ENCODE measurements around the gene BCL2L12.

Gene BCL2L12

DNA sequence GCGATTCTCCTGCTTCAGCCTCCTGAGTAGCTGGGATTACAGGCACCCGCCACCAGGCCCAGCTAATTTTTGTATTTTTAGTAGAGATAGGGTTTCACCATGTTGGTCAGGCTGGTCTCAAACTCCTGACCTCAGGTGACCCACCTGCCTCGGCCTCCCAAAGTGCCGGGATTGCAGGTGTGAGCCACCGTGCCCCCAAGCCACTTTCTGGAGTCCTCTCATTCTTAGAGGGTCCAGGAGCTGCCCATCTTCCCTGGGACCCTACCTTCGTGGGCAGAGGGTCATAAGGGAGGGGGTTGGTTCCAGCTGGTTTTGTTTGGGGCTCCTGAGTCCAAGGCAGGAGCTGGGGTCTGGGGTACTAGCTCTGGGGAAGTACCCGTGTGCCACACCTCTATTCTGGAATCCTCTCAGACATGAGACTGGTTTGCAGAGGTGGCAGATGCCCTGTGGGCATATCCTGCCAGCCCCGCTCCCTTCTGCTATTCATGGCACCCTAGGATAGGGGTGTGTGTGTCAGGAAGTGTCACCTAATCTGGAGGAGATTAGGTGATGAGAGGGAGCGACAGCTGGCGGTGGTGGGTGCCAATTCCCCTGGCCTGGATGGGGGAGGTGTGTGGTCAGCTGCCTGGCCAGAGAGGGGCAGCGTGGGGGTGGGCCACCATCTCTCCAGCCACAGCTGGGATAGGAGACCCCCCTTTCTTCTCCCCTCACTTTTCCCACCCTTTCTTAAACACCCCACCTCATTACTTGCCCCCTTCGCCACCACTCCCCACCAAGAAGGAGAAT, 13.4 kb downstream of the BCL2L12 start:
- no peak for DNase-seq
- intact Hi-C loops (cut with DNase I): no loop called here

DNA sequence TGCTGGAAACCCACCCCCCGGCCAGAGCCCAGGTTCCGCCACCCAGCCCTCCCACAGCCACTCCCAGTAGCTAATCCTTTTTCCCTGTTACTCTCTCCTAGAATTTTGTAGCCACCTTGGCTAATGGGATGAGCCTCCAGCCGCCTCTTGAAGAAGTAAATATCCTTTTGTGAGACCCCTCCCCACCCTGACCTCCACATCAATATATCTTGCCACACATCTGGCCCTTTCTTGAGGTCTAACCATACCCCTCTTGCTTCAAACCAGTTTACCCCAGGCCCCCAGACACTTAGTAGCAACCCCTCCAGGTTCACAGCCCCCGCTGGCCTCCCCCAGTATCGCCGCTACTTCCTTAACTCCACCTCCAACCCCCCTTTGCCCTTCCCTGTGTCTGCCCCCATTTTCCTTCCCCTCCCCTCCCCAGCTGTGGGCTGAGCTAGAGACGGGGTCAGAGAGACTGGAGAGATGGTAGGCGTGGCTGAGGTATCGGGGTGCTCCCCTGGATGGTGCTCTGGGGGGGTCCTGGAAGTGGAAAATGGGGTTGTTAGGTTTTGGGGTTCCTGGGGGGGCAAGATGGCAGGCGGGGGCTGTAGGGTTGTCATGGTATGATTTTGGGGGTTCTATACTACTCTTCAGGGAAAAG, 14.2 kb downstream of the BCL2L12 start:
- intact Hi-C loops (cut with DNase I): no loop called here
- no peak for DNase-seq

DNA sequence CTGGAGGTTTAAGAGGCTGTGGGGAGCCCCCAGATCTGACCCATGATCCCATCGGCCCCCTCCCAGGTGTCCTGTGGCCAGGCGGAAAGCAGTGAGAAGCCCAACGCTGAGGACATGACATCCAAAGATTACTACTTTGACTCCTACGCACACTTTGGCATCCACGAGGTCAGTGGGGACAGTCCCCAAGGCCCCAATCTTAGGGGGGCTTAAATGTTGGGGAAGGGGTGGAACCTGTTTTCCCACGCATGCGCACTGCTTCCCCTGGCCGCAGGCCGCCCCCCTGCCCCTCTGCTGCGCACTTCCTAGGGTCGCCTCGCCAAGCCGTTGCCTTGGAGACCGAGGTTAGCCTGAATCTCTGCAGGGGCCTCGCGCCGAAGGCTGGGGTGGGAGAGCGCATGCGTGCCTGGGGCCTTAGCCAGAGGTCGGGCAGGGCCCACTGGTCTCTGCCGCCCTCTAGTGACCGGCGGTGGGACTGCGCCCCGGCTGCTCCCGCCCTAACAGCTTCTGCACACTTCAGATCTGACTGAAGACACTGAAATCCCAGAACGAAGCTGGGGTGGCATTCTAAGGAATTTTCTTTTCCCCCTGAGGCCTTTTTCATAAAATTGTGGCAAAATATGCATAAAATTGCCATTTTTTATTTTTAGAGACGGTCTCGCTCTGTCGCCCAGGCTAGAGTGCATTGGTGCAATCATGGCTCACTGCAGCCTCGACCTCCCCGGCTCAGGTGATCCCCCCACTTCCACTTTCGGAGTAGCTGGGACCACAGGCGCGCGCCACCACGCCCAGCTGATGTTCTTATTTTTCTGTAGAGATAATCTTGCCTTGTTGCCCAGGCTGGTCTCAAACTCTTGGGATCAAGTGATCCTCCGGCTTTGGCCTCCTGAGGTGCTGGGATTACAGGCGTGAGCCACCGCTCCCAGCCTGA, 15.0 kb downstream of the BCL2L12 start:
- peak; percentile 71 to 97 (median 92) for DNase-seq
- intact Hi-C loops (cut with DNase I): no loop called here

DNA sequence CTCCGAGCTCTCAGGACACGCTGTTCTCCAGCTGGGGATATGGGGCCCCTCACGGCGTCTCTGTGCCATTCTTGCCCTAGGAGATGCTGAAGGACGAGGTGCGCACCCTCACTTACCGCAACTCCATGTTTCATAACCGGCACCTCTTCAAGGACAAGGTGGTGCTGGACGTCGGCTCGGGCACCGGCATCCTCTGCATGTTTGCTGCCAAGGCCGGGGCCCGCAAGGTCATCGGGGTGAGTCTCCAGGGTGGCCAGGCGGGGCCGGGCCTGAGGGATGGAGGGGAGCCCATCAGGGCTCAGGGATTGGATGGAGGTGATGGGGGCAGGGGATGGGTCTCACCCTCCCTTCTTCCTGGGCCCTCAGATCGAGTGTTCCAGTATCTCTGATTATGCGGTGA, 16.1 kb downstream of the BCL2L12 start:
- DNase-seq: no peak

DNA sequence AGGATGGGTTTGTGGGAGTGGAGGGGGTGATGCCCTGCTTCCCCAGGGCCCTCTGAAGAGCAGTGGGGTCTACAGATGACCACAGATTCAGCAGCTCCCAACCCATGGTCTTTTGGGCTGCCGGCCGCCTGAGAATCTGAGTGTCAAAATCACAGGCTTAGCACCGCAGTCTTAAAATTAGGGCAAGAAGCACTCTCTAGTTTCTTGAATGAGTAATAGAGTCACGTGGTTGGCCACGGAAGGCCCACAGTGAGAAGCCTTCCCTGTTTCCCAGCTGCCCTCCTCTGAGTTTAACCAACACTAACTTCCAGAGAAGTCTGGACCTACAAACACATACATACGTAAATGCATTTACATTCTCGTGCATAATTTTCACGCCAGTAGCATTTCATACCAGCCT, 16.5 kb downstream of the BCL2L12 start:
- intact Hi-C loops (cut with DNase I): no loop called here
- peak in 1 of 42 donors; percentile 31 for DNase-seq

More for the DNA sequence above, 16.1 kb downstream of the BCL2L12 start:
- intact Hi-C loops (cut with DNase I): no loop called here

DNA sequence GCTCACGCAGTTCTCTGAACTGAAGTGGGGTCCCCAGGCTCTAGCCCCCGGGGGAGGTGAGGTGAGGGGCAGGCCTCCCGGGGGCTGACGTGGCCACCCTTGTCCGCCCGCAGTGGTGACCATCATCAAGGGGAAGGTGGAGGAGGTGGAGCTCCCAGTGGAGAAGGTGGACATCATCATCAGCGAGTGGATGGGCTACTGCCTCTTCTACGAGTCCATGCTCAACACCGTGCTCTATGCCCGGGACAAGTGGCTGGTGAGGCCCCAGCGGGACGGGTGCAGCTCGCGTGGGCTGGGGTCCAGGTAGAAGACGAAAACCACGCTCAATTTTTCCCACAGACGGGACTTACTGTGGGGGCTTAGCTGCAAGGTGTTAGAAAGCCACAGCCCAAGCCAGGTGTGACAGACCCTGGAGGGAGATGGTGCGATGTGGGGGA, 18.1 kb downstream of the BCL2L12 start:
- DNase-seq: no peak
- intact Hi-C loops (cut with DNase I): no loop called here

DNA sequence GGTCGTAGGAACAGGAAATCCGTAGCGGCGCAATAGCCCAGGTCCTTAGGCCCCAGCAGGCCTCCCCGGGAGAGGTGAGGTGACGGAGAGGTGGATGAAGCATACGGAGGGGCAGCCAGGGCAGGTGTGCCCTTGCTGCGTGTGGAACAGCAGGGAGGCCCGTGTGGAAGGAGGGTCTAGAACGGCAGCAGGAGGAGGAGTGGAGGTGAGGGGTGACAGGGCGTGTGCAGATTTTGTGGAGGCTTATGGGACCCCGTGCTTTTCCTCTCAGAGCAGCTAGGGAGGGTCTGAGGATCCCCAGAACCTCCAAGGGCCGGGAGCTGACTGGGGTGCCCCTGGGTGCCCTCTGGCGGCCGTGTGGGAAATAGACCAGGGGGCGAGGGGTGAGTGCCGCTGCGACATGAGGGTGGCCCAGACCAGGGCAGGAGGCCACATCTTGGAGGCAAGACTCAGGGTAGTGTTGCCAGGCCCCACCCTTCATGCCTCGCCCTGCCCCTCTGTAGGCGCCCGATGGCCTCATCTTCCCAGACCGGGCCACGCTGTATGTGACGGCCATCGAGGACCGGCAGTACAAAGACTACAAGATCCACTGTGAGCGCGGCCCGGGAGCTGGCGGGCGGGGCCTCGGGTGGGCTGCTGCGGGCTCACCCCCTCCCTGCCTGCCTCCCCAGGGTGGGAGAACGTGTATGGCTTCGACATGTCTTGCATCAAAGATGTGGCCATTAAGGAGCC, 18.7 kb downstream of the BCL2L12 start:
- peak in 1 of 42 donors; percentile 37 for DNase-seq
- intact Hi-C loops (cut with DNase I): no loop called here

DNA sequence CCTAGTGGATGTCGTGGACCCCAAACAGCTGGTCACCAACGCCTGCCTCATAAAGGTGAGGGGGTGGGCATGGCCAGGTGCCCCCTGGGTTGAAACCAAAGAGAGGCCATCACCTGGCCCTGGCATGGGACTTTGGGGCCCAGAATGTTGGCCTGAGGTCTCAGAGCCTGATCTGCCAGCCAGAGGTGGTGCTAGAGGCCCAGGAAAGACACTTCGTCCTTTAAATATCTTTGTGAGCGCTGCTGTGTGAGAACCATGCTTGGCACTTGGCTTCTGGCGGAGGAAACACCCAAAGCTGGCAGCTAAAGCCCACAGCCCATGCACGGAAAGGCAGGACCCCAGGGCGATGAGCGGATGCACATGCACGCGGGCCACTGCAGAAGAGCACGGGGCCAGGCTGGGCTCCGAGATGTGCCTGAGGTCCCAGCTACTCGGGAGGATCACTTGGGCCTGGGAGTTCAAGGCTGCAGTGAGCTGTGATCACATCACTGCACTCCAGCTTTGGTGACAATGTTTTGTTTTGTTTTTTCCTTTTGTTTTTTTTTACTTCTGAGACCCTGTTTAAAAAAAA, 19.3 kb downstream of the BCL2L12 start:
- DNase-seq: no peak
- intact Hi-C loops (cut with DNase I): no loop called here

DNA sequence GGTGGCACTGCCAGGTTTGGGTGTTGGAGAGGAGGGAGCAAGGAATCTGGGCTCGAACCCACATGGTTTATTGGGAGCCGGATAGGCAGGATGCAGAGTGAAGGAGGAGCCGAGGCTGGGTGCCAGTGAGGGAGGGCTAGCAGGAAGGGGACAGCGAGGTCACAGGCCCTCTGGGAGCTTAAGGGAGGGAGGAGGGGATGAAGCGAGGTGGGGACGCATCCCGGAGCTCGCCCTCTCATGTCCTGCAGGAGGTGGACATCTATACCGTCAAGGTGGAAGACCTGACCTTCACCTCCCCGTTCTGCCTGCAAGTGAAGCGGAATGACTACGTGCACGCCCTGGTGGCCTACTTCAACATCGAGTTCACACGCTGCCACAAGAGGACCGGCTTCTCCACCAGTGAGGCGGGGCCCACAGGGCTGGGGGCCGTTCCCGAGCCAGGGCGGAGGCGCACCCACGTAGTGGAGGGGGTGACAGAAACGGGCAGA, 20.2 kb downstream of the BCL2L12 start:
- intact Hi-C loops (cut with DNase I): no loop called here

DNA sequence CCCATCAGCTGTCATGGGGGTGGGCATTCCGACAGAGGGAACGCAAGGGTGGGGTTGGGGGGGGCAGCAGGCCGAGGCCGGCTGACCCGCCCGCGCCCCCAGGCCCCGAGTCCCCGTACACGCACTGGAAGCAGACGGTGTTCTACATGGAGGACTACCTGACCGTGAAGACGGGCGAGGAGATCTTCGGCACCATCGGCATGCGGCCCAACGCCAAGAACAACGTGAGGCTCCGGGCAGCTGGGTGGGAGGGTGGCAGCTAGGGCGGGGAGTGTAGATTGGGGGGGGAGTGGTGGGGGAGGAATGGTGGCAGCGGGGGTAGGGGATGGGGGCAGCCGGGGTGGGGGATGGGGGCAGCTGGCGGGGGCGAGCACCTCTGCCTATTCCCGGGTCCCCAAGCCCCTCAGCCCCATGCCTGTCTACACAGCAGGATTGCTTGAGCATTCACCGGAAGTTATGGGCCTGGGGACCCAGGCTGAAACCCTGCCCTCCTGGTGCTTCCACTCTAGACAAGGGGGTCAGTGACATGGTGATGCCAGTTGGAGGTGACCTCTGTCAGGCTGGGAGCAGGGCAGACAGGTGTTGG, 20.9 kb downstream of the BCL2L12 start:
- intact Hi-C loops (cut with DNase I): no loop called here
- no peak for DNase-seq

More for the DNA sequence above, 20.2 kb downstream of the BCL2L12 start:
- DNase-seq: no peak

DNA sequence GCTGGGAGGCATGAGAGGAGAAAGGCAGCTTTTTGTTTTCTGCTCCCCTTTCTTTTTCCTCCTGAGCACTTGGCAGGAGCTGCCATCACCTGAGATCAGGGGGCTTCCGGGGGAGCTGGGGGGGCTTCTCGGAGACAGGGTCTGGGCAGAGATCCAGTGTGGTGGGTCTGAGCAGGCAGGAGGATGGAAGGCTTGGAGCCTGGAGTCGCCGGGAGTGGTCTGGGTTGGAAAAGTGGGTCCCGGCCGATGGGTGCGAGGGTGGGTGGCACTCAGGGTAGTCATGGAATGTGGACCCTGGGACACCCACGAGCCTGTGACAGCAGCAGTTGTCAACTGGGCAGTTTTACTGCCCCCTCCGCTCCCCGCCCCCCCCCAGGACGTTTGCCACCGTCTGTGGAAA, 21.4 kb downstream of the BCL2L12 start:
- intact Hi-C loops (cut with DNase I): no loop called here

DNA sequence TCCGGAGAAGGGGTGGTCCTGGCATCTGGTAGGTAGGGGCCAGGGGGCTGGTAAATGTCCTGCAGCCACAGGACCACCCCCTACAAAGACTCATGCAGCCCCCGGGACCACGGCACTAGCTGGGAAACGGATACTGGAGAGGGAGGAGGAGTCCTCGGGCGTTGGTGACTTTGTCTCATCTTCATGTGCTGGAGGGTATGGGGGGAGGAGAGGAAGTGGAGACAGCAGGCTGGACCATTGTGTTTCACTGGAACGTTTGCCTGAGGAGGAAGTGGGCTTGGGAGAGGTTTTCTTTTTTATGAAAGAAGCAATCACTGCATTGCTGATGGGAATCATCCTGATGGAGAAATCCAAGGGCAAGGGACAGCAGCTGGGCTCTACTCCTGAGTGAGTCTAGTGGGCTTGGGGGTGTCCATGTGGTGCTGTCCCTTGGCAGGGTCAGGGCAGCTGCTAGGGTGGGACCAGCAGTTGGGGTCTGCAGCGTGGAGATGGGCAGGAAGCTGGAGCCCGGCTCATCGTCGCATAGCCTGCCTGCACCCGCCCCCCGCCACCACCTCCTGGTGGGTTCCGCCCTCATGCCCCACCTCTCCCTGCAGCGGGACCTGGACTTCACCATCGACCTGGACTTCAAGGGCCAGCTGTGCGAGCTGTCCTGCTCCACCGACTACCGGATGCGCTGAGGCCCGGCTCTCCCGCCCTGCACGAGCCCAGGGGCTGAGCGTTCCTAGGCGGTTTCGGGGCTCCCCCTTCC, 22.0 kb downstream of the BCL2L12 start:
- intact Hi-C loops (cut with DNase I): no loop called here
- no peak for DNase-seq

More for the DNA sequence above, 21.4 kb downstream of the BCL2L12 start:
- no peak for DNase-seq

DNA sequence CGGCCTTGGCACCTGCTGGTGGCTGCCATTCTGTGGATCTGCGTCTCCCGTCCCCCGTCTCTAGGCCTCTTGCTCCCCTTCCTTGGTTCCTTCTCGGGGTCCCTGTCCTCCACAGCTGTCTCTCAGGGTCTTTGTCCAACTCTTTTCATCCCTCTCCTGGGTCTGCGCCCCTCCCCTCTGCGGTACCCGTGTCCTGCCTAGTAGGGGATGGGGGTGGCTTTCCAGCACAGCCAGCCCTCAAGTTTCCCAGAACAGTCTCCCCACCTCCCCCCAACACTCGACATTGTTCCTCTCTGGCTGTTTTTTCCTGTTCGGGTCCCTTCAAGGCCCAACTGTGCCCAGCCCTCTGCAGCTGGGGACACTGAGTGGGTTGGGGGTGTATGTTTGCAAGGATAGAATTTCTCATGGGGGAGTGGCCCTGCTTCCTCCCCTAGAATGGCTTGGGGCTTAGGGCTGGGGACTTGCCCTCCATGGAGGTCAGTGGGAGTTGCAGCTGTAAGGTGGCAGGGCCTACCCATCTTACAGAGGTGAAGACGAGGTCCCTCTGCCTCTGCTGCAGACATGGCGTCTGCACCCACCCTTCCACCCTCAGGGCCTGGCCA, 22.9 kb downstream of the BCL2L12 start:
- intact Hi-C loops (cut with DNase I): no loop called here
- DNase-seq: no peak

DNA sequence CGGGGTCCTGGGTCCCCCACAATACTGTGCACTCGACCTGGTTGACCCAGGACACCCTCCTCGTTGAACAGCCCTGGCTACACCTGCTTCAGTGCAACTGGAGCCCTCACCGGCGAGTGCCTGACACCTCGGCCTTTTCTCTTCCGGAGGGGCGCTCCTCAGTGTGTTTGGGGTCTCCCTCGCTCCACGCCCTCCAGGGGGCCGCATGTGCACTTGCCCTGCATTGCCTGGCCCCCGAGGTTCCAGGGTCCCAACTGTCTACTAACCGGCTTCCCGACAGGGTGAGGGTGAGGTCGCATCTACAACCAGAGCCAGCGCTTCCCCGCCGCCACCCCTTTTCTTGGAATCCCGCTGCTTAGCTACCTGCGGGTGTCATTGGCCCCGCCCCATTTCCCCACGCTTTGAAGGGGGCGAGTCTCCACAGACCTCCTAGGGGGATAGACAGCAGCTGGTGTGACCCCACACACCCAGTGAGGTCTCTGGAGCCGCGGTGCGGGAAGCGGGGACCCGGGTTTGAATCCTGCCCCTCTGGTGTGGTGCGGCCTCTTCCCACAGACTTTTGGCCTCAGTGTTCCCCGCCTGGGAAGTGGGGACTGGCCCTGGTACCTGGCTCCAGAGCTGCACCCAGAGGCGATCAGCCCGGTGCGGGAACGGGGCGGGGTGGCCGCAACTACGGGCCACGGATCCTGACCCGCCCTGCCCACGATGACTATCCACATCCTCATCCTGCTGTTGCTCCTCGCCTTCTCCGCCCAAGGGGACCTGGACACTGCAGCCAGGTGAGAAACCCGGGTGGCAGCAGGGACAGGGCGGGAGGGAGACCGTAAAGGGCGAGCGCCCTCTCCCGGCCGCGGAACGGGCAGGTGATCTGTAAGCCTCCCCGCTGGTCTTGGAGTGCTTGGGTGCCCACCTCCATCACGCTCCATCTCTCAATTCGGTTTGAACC, 23.7 kb downstream of the BCL2L12 start, which contains the start of gene ADM5:
Gene ADM5, plus strand, starts transcription at position 462 of the 946 bp plus-strand sequence. Its CDS starts 244 bp downstream, at position 706.
- intact Hi-C loops (cut with DNase I): no loop called here
- DNase-seq: peak; percentile 41 to 86 (median 72)

DNA sequence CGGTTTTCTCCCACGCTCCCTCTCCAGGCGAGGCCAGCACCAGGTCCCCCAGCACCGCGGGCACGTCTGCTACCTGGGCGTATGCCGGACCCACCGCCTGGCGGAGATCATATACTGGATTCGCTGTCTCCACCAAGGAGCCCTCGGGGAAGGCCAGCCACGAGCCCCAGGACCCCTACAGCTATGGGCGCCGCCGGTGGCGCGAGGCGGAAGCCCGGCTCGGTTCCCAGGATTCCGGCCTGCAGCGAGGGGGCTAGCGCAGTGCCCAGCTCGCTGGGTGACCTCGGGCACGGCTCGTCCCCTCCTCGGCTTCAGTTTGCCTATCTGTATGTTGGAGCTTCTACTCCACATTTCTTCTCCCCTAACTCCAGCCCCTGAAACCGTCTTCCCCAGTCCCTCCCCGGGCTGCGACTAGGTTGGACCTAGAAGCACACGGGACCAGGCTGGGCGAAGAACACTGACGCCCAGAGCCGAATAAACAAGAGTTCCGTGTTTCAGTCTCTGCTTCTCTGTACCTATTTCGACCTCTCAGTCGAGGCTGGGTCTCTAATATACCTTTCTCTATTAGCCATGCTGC, 24.4 kb downstream of the BCL2L12 start:
- peak in 2 of 42 donors; percentile 18 to 26 for DNase-seq
- intact Hi-C loops (cut with DNase I): no loop called here

All from head of caudate nucleus (tissue), 42 donors.